Chondrocyte (in vitro differentiated cells): Measurements from ENCODE around the gene LRIT2. TPM values are rescaled to one million over a fixed set of nuclear protein-coding genes. Genes with fewer than 3 reads are reported as not detected.

Experiments used
- DNase-seq: peaks from one replicate; pipeline ENCODE4 v3.0.0; 2021; ENCODE audit warnings: mixed read lengths, low spot score
- H3K27ac Mint-ChIP-seq: one replicate; pipeline ENCODE4 v1.8.0; 2021; ENCODE audit warnings: mild to moderate bottlenecking, moderate library complexity, mixed read lengths; ENCODE audit not compliant: unreplicated experiment
- H3K27me3 Mint-ChIP-seq: 2 replicates; pipeline ENCODE4 v1.8.0; 2021; ENCODE audit warnings: low read depth, mixed read lengths
- H3K36me3 Mint-ChIP-seq: 2 replicates; pipeline ENCODE4 v1.8.0; 2021; ENCODE audit warnings: low read depth, mixed read lengths
- H3K4me1 Mint-ChIP-seq: 2 replicates; pipeline ENCODE4 v1.8.0; 2021; ENCODE audit warnings: low read depth, mild to moderate bottlenecking, mixed read lengths
- H3K4me3 Mint-ChIP-seq: one replicate; pipeline ENCODE4 v1.8.0; 2021; ENCODE audit warnings: mild to moderate bottlenecking, moderate library complexity, mixed read lengths; ENCODE audit not compliant: unreplicated experiment
- H3K9me3 Mint-ChIP-seq: 2 replicates; pipeline ENCODE4 v1.8.0; 2021; ENCODE audit warnings: low read depth, mixed read lengths
- total RNA-seq: library from RNA; stranded (reverse); gene quantifications from 3 replicates; pipeline ENCODE4 v1.2.1, GENCODE V29; 2021
- TF ChIP-seq, protein P1 (sequence below): fragments of 200-600 bp; sonication (generic); IDR thresholded peaks from 2 replicates; pipeline ENCODE4 v1.5.0; 2021; ENCODE audit warnings: antibody characterized with exemption, mild to moderate bottlenecking, moderate library complexity

The LRIT2 gene
- total RNA-seq, 1 donor from 2014 or later: not detected

DNA sequence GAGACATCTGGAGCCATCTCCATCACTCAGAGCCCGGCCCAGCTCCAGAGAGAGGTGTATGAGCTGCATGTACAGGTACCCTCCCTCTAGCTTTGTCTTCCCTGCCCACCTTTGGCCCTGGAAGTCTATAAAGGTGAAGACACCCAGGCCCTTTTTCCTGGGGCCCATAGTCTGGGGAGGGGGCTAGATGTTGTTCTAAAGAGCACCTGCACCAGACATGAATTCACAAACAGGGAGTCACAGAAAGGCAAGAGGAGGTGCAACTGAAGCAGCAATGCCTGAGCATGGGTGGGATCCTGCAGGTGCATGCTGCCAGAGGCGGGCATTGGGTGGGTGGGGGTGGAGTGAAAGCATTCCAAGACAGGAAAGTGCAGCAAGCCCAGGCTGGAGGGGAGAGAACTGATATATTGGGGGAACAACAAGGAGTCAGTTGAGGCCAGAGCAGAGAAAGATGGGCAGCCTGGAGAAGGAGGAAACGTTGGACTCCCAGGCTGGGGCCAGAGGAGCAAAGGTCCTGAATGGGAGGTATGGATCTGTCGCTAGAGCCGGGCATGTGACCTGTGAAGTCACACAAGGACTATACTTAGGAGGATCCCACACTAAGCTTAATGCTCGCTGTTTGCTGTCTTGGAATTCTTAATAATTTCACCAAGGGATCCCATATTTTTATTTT, 19.4 kb downstream of the LRIT2 start:
- no peak for DNase-seq
- Mint-ChIP-seq H3K27ac (no peak overlapping the region), H3K27me3 (peaks cover 21% of the 10 kb centered on the region), H3K4me1 (no peaks in the 10 kb centered on the region), H3K4me3 (no peak overlapping the region), H3K36me3 (no peaks in the 10 kb centered on the region), H3K9me3 (no peaks in the 10 kb centered on the region)
- TF ChIP-seq, protein P1, sequence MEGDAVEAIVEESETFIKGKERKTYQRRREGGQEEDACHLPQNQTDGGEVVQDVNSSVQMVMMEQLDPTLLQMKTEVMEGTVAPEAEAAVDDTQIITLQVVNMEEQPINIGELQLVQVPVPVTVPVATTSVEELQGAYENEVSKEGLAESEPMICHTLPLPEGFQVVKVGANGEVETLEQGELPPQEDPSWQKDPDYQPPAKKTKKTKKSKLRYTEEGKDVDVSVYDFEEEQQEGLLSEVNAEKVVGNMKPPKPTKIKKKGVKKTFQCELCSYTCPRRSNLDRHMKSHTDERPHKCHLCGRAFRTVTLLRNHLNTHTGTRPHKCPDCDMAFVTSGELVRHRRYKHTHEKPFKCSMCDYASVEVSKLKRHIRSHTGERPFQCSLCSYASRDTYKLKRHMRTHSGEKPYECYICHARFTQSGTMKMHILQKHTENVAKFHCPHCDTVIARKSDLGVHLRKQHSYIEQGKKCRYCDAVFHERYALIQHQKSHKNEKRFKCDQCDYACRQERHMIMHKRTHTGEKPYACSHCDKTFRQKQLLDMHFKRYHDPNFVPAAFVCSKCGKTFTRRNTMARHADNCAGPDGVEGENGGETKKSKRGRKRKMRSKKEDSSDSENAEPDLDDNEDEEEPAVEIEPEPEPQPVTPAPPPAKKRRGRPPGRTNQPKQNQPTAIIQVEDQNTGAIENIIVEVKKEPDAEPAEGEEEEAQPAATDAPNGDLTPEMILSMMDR: peak; percentile 28

DNA sequence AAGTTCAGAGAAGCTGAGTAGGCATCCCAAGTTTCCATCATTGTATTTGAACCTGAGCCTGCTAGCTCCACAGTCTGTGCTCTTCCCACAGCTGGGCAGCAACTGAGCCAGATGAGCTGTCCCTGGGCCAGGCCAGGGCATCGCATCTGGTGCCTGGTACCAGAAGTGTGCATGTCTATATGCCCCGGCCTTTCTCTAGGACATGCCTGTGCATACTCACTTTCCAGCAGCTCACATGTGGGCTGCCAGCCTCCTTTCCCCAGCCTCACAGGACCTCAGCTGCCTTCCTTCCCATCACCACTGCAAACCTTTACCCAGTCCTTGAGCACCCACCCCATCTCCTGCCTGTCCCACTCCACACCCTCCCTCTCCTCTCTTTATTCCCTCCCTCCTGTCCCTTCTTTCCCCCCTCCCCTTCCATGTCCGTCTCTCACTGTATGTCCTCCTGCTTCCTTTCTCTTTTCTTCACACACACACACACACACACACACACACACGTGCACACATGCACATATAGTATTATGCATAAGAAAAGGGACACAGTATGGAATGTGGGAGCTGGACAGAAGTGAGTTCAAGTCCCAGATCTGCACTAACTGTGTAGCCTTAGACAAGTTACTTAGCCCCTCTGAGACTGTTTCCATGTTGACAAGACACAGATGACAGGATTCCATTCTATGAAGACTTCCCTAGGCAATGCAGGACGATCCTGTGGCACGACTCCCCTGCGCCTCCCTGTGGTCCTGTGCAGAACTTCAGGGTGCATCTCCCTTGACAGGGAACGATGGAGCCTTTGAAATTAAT, 20.1 kb downstream of the LRIT2 start:
- DNase-seq: no peak
- H3K36me3 Mint-ChIP-seq: no peaks in the 10 kb centered on the region
- no peak overlapping the region for H3K4me3 Mint-ChIP-seq
- no peak overlapping the region for H3K27ac Mint-ChIP-seq
- no peaks in the 10 kb centered on the region for H3K9me3 Mint-ChIP-seq
- TF ChIP-seq, protein P1: peak; percentile 75
- no peaks in the 10 kb centered on the region for H3K4me1 Mint-ChIP-seq
- H3K27me3 Mint-ChIP-seq: peaks cover 24% of the 10 kb centered on the region

DNA sequence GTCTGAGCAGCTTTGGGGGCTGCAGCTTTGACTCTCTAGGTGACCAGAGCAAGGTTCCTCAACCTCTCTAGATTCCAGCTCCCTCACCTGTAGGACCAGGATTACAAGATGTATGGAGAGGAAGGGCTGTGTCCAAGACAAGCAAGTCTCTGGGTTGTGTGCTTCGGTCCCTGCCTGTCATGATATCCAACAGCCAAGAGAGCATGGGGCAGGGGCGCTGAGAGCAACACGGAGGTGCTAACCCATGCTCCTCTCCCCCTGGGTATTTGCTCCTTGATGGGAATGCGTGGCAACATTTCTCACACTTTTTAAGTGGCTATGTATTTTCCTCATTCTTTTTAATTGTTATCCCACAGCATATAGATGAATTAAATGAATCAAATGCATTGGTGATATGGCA, 20.7 kb downstream of the LRIT2 start:
- peaks cover 26% of the 10 kb centered on the region for H3K27me3 Mint-ChIP-seq
- no peaks in the 10 kb centered on the region for H3K36me3 Mint-ChIP-seq
- no peak for DNase-seq
- no peaks in the 10 kb centered on the region for H3K4me1 Mint-ChIP-seq
- TF ChIP-seq, protein P1: no peak
- H3K27ac Mint-ChIP-seq: no peak overlapping the region
- no peaks in the 10 kb centered on the region for H3K9me3 Mint-ChIP-seq
- no peak overlapping the region for H3K4me3 Mint-ChIP-seq

DNA sequence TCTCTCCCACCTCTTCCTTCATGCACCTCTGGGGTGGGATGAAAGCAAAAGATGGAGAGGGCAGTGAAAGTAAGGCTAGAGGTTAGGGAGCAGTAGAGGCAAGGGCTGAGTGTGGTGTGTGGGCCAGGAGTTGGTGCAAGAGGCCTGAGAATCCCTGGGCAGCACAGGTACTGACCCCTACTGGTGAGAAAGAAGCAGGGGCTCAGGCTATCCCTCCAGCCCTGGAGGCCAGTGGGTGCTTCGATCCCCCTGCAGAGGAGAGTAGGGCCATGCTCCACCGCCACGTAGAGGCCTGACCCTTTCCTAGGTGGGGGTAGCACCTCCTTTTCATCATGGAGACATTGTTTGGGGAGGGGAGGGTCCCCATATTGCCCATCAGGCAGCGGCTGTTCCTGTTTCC, 21.2 kb downstream of the LRIT2 start:
- H3K4me1 Mint-ChIP-seq: no peaks in the 10 kb centered on the region
- no peak overlapping the region for H3K4me3 Mint-ChIP-seq
- no peaks in the 10 kb centered on the region for H3K9me3 Mint-ChIP-seq
- peaks cover 26% of the 10 kb centered on the region for H3K27me3 Mint-ChIP-seq
- no peaks in the 10 kb centered on the region for H3K36me3 Mint-ChIP-seq
- H3K27ac Mint-ChIP-seq: no peak overlapping the region
- no peak for DNase-seq
- TF ChIP-seq, protein P1: peak; percentile 36

DNA sequence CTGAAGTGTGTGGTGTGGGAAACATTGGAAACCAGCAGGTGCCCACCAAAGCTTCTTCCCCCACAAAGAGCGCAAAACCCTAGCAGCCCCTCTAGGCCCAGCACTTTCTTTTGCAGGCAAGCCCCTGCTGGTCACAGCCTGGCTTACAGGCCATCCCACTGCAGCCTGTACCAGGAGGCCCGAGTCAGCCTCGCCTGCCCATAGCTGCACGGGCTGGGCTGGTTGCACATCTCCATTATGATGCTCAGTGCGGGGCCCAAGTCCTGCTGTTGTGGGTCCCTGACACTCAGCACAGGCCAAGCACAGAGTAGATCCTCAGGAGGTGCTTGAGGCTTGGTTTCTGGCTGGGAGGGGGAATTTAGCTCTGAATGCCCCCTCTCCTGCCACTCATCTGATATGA, 23.0 kb downstream of the LRIT2 start:
- no peaks in the 10 kb centered on the region for H3K9me3 Mint-ChIP-seq
- no peak overlapping the region for H3K4me3 Mint-ChIP-seq
- no peak overlapping the region for H3K27ac Mint-ChIP-seq
- no peaks in the 10 kb centered on the region for H3K4me1 Mint-ChIP-seq
- peaks cover 2% of the 10 kb centered on the region for H3K36me3 Mint-ChIP-seq
- TF ChIP-seq, protein P1: no peak
- H3K27me3 Mint-ChIP-seq: peaks cover 29% of the 10 kb centered on the region
- no peak for DNase-seq
